IMR-90 (cell line): ENCODE data around the gene WNK3. TPM values are rescaled to one million over a fixed set of nuclear protein-coding genes. Genes with fewer than 3 reads are reported as not detected.

Experiments used
- ATAC-seq: fragments of 200-7000 bp; cut with Tn5 transposase; 2 replicates; pipeline ENCODE4 v1.9.1; 2020; ENCODE audit warnings: low read depth, mild to moderate bottlenecking, moderate library complexity
- BruUV-seq: library from RNA; stranded (reverse); fragments of 400-500 nt; replicated peaks from 2 replicates; lab custom pipeline; 2021; lab: Mats Ljungman, UMichigan
- CTCF ChIA-PET: fragments of 300-600 bp; formaldehyde crosslinking; extraction: SDS; loops from one replicate; lab custom pipeline; 2021; ENCODE audit warnings: antibody characterized with exemption; lab: Yijun Ruan, JAX
- POLR2A ChIA-PET: fragments of 300-600 bp; sonication (Branson Sonifier 250); formaldehyde crosslinking; loops from one replicate; lab custom pipeline; 2022; ENCODE audit warnings: antibody characterized with exemption; ENCODE audit not compliant: unreplicated experiment; lab: Charles Lee
- DNase-seq: peaks from one replicate; pipeline ENCODE4 v3.0.0; 2013
- H2AFZ ChIP-seq: replicated peaks from 2 replicates; pipeline ENCODE3; 2013; ENCODE audit warnings: low read length, mild to moderate bottlenecking; ENCODE audit not compliant: poor library complexity
- H2AK5ac ChIP-seq: 2 replicates; pipeline ENCODE4 v1.6.1; 2013; ENCODE audit warnings: low read depth, low read length, inconsistent platforms
- H2AK9ac ChIP-seq: replicated peaks from 2 replicates; pipeline ENCODE3; 2013; ENCODE audit warnings: mild to moderate bottlenecking, low read depth, low read length, moderate library complexity; ENCODE audit not compliant: poor library complexity
- H2BK120ac ChIP-seq: 2 replicates; pipeline ENCODE4 v1.6.1; 2013; ENCODE audit warnings: low read depth, low read length, inconsistent platforms
- H2BK15ac ChIP-seq: 3 replicates; pipeline ENCODE4 v1.6.1; 2013; ENCODE audit warnings: low read depth, low read length, inconsistent platforms
- H2BK20ac ChIP-seq: 2 replicates; pipeline ENCODE4 v1.6.1; 2013; ENCODE audit warnings: low read depth, mild to moderate bottlenecking, inconsistent platforms, low read length, moderate library complexity
- H2BK5ac ChIP-seq: 2 replicates; pipeline ENCODE4 v1.6.1; 2013; ENCODE audit warnings: mild to moderate bottlenecking, low read depth, low read length, inconsistent platforms; ENCODE audit not compliant: poor library complexity, severe bottlenecking
- H3K14ac ChIP-seq: replicated peaks from 2 replicates; pipeline ENCODE4 v1.6.1; 2013; ENCODE audit warnings: low read depth, low read length, inconsistent platforms
- H3K18ac ChIP-seq: 2 replicates; pipeline ENCODE4 v1.6.1; 2013; ENCODE audit warnings: low read depth, low read length, control low read depth
- H3K23ac ChIP-seq: 2 replicates; pipeline ENCODE4 v1.6.1; 2013; ENCODE audit warnings: low read depth, low read length, inconsistent platforms
- H3K27ac ChIP-seq: 2 replicates; pipeline ENCODE4 v1.5.1; 2013; ENCODE audit warnings: mild to moderate bottlenecking, control low read depth, low read length; ENCODE audit not compliant: insufficient read depth
- H3K27me3 ChIP-seq: 2 replicates; pipeline ENCODE4 v1.6.1; 2013; ENCODE audit warnings: low read length; ENCODE audit not compliant: control insufficient read depth, insufficient read depth
- H3K36me3 ChIP-seq: 2 replicates; pipeline ENCODE4 v1.6.1; 2013; ENCODE audit warnings: low read length, mixed read lengths; ENCODE audit not compliant: control insufficient read depth, insufficient read depth
- H3K4ac ChIP-seq: 2 replicates; pipeline ENCODE4 v1.6.1; 2013; ENCODE audit warnings: low read depth, low read length, inconsistent platforms
- H3K4me1 ChIP-seq: 2 replicates; pipeline ENCODE4 v1.6.1; 2013; ENCODE audit warnings: low read length, mixed read lengths; ENCODE audit not compliant: control insufficient read depth, insufficient read depth
- H3K4me2 ChIP-seq: 2 replicates; pipeline ENCODE4 v1.6.1; 2013; ENCODE audit warnings: low read depth, mild to moderate bottlenecking, control low read depth, low read length, moderate library complexity
- H3K4me3 ChIP-seq: 2 replicates; pipeline ENCODE4 v1.5.1; 2013; ENCODE audit warnings: low read depth, mild to moderate bottlenecking, control low read depth, low read length, moderate library complexity; ENCODE audit not compliant: insufficient read depth
- H3K56ac ChIP-seq: 2 replicates; pipeline ENCODE4 v1.6.1; 2013; ENCODE audit warnings: low read length, inconsistent platforms; ENCODE audit not compliant: insufficient read depth; ENCODE audit errors: extremely low read depth
- H3K79me1 ChIP-seq, 2 experiments: 2 replicates each; pipeline ENCODE4 v1.6.1; 2013; ENCODE audit warnings: low read length in 2 of 2, inconsistent platforms in 1 of 2, low read depth in 1 of 2
- H3K9ac ChIP-seq: 2 replicates; pipeline ENCODE4 v1.6.1; 2013; ENCODE audit warnings: low read depth, low read length, control low read depth
- H3K9me1 ChIP-seq: 2 replicates; pipeline ENCODE4 v1.6.1; 2013; ENCODE audit warnings: low read length, inconsistent platforms; ENCODE audit not compliant: insufficient read depth
- H3K9me3 ChIP-seq: 2 replicates; pipeline ENCODE4 v1.6.1; 2013; ENCODE audit warnings: low read length; ENCODE audit not compliant: control insufficient read depth, insufficient read depth
- H4K20me1 ChIP-seq: 2 replicates; pipeline ENCODE4 v1.6.1; 2013; ENCODE audit warnings: low read length, inconsistent platforms; ENCODE audit not compliant: insufficient read depth
- H4K5ac ChIP-seq: 2 replicates; pipeline ENCODE4 v1.6.1; 2013; ENCODE audit warnings: mild to moderate bottlenecking, low read depth, low read length, control low read depth
- H4K8ac ChIP-seq, 2 experiments: 2 replicates each; pipeline ENCODE4 v1.6.1; 2013; ENCODE audit warnings: low read depth in 2 of 2, low read length in 2 of 2, control low read depth in 1 of 2, inconsistent platforms in 1 of 2
- H4K91ac ChIP-seq: 2 replicates; pipeline ENCODE4 v1.6.1; 2013; ENCODE audit warnings: low read depth, low read length, inconsistent platforms; ENCODE audit not compliant: insufficient read depth
- BHLHE40 ChIP-seq: fragments of 150-350 bp; IDR thresholded peaks from 2 replicates; pipeline ENCODE4 v1.6.1; 2016; ENCODE audit warnings: mild to moderate bottlenecking, low read depth, low read length
- CEBPB ChIP-seq: IDR thresholded peaks from 2 replicates; pipeline ENCODE4 v1.6.1; 2012; ENCODE audit warnings: low read depth, low read length, improper control_type of control experiment
- CHD1 ChIP-seq: IDR thresholded peaks from 2 replicates; pipeline ENCODE4 v1.6.1; 2012; ENCODE audit warnings: low read depth, low read length, improper control_type of control experiment
- CTCF ChIP-seq: conservative IDR thresholded peaks from 2 replicates; pipeline ENCODE4 v1.5.1; 2012; ENCODE audit warnings: mild to moderate bottlenecking, low read depth, low read length, improper control_type of control experiment
- ELK1 ChIP-seq: fragments of 150-350 bp; IDR thresholded peaks from 2 replicates; pipeline ENCODE4 v1.6.1; 2016; ENCODE audit warnings: low read depth, mild to moderate bottlenecking, low read length, moderate library complexity, borderline replicate concordance
- FOS ChIP-seq: fragments of 150-350 bp; IDR thresholded peaks from 2 replicates; pipeline ENCODE4 v1.6.1; 2016; ENCODE audit warnings: low read depth, low read length
- MAFK ChIP-seq: IDR thresholded peaks from 2 replicates; pipeline ENCODE4 v1.6.1; 2012; ENCODE audit warnings: low read depth, low read length, improper control_type of control experiment
- MAZ ChIP-seq: IDR thresholded peaks from 2 replicates; pipeline ENCODE4 v1.6.1; 2012; ENCODE audit warnings: low read depth, mild to moderate bottlenecking, low read length, improper control_type of control experiment, moderate library complexity, borderline replicate concordance
- MXI1 ChIP-seq: IDR thresholded peaks from 2 replicates; pipeline ENCODE4 v1.6.1; 2012; ENCODE audit warnings: low read depth, mild to moderate bottlenecking, low read length, moderate library complexity, borderline replicate concordance
- NFE2L2 ChIP-seq: fragments of 150-350 bp; IDR thresholded peaks from 2 replicates; pipeline ENCODE4 v1.6.1; 2016; ENCODE audit warnings: low read depth, mild to moderate bottlenecking, low read length
- POLR2A ChIP-seq: IDR thresholded peaks from 2 replicates; pipeline ENCODE4 v1.6.1; 2012; ENCODE audit warnings: mild to moderate bottlenecking, low read depth, low read length
- RAD21 ChIP-seq: IDR thresholded peaks from 2 replicates; pipeline ENCODE4 v1.6.1; 2012; ENCODE audit warnings: low read length, improper control_type of control experiment
- RCOR1 ChIP-seq: IDR thresholded peaks from 2 replicates; pipeline ENCODE4 v1.6.1; 2012; ENCODE audit warnings: mild to moderate bottlenecking, low read length, improper control_type of control experiment; ENCODE audit not compliant: insufficient replicate concordance
- RFX5 ChIP-seq: IDR thresholded peaks from 2 replicates; pipeline ENCODE4 v1.8.0; 2012; ENCODE audit warnings: low read depth, mild to moderate bottlenecking, low read length, moderate library complexity
- SMC3 ChIP-seq: fragments of 150-350 bp; IDR thresholded peaks from 2 replicates; pipeline ENCODE4 v1.6.1; 2016; ENCODE audit warnings: low read depth, mild to moderate bottlenecking, antibody characterized with exemption, low read length, moderate library complexity
- USF2 ChIP-seq: fragments of 150-350 bp; IDR thresholded peaks from 2 replicates; pipeline ENCODE4 v1.6.1; 2017; ENCODE audit warnings: mild to moderate bottlenecking, antibody characterized with exemption, low read length, low read depth
- WGBS, 2 experiments: methylation state at CpG; one replicate each; pipeline versions ENCODE4 v1.1.5 to v1.1.7; 2013; ENCODE audit warnings: missing lambda C conversion rate in 2 of 2; ENCODE audit not compliant: insufficient read length in 1 of 2; ENCODE audit errors: extremely low coverage in 2 of 2; 5-methylcytosine and 5-hydroxymethylcytosine counted together
- dilution Hi-C: fragments of 300-500 bp; cut with HindIII; formaldehyde crosslinking; loops from one replicate; pipeline ENCODE4 v1.14.3; 2018; ENCODE audit warnings: low sequenced_read_pairs; ENCODE audit not compliant: unreplicated experiment
- in situ Hi-C: fragments of 300-500 bp; cut with MboI; formaldehyde crosslinking; loops from 3 replicates; pipeline ENCODE4 v1.14.3; 2019; ENCODE audit warnings: low sequenced_read_pairs, inconsistent platforms, mixed read lengths
- intact Hi-C: fragments of 100-400 bp; cut with micrococcal nuclease; formaldehyde crosslinking; loops from 2 replicates; pipeline ENCODE4 v1.10.0; 2022
- polyA plus RNA-seq, 3 experiments: library from polyadenylated mRNA; depleted of rRNA; stranded (reverse); fragments of >200 nt; gene quantifications; 2 replicates each; pipeline ENCODE4 v1.2.3, GENCODE V29; 2012; ENCODE audit warnings: low replicate concordance in 1 of 3
- total RNA-seq: library from RNA; depleted of rRNA; stranded (reverse); fragments of >200 nt; gene quantifications from 2 replicates; pipeline ENCODE4 v1.2.3, GENCODE V29; 2012

WNK3 gene
- total and polyA plus RNA-seq, 2 of the 4 experiments (the other 2 are of a cell fraction), result 0.15 to 1.4 TPM

- H3K9me3 ChIP-seq, result no peaks in the 10 kb centered on the region
- no peak; the same call in 1 of the 2 replicates for ATAC-seq
- CTCF ChIA-PET, result no interaction called here
- H3K27me3 ChIP-seq, result no peaks in the 10 kb centered on the region
- H3K18ac ChIP-seq, result no peak overlapping the region
- no peak overlapping the region for H2AK5ac ChIP-seq
- H3K36me3 ChIP-seq, result no peaks in the 10 kb centered on the region
- DNase-seq, result no peak
- no peaks in the 10 kb centered on the region for H3K79me1 ChIP-seq
- H2BK20ac ChIP-seq, result no peak overlapping the region
- no peak overlapping the region for H3K9ac ChIP-seq
- H4K20me1 ChIP-seq, result no peaks in the 10 kb centered on the region
- no peak overlapping the region for H3K23ac ChIP-seq
- no peaks in the 10 kb centered on the region for H3K4me1 ChIP-seq
- no peak overlapping the region for H3K4me3 ChIP-seq
- no peak overlapping the region for H4K5ac ChIP-seq
- no peak overlapping the region for H3K27ac ChIP-seq
- dilution Hi-C loops (no loop called here), in situ Hi-C loops (no loop called here), intact Hi-C loops (no loop called here)
- TF ChIP-seq CEBPB (no peak), RFX5 (no peak), MAFK (no peak), SMC3 (no peak), ELK1 (no peak), MAZ (no peak), RAD21 (no peak), CHD1 (no peak), POLR2A (no peak), FOS (no peak), CTCF (no peak), BHLHE40 (no peak), MXI1 (no peak), USF2 (no peak), NFE2L2 (no peak), RCOR1 (no peak)
- H4K8ac ChIP-seq, result no peak overlapping the region
- H2BK5ac ChIP-seq, result no peak overlapping the region
- POLR2A ChIA-PET, result no interaction called here
- no CpG with 5 or more reads among the region's 1 CpG for WGBS, 2 experiments
- H3K9me1 ChIP-seq, result no peaks in the 10 kb centered on the region
- no peak overlapping the region for H4K91ac ChIP-seq
- H2AFZ ChIP-seq, result no peak overlapping the region
- H2BK15ac ChIP-seq, result no peak overlapping the region
- no peak overlapping the region for H2AK9ac ChIP-seq
- H2BK120ac ChIP-seq, result no peak overlapping the region
- no TSS peak for BruUV-seq
- H3K4ac ChIP-seq, result no peak overlapping the region
- H3K56ac ChIP-seq, result no peak overlapping the region
- no peak overlapping the region for H3K14ac ChIP-seq
- H3K4me2 ChIP-seq, result no peak overlapping the region
Measured at GRCh38 chrX:54397113-54397512, 39.3 kb upstream of the WNK3 start.
